Activated CD8-positive, alpha-beta memory T cell treated with anti-CD3 and anti-CD28 coated beads for 1 hour (primary cell): ENCODE measurements around the gene PXDN.
"Not testable (repeated sequence)": the region's sequence is repeated elsewhere in the genome, so short reads cannot be mapped to it uniquely, and the experiment has no call there.

Experiments
- DNase-seq, 2 donors: peaks; one replicate each; pipeline ENCODE4 v3.0.0-alpha.2; 2020; ENCODE audit warnings: low read depth in 1 of 2; ENCODE audit errors: extremely low read depth in 1 of 2

Gene PXDN

DNA sequence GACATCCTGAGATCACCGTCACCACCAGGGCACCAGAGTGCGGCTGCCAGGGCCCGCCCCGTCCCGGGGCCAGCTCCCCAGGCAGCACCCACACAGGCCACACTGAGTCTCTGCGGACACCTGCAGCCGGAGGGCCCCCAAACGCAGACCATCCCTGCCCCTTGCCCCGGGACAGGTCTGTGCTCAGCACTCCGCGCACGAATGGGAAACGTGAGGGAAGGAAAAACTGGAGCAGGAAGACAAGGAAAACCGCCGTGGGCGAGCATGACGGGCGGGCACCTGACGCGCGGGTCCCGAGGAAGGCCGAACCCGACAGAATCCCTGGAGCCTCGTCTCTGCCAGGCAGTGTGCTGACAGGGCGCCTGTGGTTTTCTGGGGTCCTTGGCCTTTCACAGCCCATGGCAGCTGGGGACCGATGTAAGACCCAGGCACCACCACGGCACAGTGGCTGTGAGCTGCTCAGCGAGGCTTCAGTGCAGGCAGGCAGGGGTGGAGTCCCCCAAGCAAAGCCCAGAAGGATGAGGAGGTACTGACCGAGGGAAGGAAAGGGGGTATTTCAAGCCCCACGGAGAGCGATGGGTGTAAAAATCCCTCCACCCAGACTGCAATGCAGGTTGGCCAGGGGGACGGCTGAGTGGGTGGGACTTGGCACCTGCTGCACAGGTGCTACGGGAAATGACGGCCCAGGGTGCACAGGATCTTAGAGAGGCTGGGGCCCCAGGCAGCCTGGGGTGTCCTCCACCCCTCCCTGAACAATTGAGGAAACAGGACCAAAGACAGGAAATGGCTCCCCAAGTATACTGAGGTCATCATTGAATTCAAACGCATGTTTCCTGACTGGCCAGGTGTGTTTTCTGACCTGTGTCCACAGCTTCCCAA, 59.0 kb downstream of the PXDN start:
- no peak for DNase-seq

DNA sequence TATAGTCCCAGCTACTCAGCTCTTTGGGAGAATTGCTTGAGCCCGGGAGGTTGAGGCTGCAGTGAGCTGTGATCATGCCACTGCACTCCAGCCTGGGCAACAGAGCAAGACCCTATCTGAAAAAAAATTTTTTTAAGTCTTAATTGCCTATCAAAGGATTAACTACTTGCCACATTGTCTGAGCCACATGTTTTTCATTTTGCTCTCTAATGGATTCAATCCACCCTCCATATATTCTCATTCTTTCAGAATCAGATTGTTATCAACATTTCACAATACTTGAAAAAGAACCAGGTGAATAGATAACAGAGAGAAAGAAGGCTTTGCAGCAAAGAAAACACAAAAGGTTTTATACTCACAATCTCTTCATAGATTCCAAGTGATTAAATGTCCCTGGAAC, 61.0 kb downstream of the PXDN start:
- no peak for DNase-seq

DNA sequence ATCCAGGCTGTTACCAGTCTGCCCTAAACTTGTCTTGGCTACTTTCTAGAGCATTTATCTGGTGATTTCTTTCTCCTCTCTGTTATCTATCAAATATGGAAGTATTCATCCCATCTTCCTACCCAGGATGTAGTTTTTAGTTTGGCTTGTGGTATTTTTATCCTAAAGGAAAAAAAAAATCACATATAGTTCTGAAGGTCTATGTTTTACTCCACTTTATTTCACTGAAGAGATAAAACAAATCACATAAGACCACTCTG, 62.2 kb downstream of the PXDN start:
- no peak for DNase-seq

DNA sequence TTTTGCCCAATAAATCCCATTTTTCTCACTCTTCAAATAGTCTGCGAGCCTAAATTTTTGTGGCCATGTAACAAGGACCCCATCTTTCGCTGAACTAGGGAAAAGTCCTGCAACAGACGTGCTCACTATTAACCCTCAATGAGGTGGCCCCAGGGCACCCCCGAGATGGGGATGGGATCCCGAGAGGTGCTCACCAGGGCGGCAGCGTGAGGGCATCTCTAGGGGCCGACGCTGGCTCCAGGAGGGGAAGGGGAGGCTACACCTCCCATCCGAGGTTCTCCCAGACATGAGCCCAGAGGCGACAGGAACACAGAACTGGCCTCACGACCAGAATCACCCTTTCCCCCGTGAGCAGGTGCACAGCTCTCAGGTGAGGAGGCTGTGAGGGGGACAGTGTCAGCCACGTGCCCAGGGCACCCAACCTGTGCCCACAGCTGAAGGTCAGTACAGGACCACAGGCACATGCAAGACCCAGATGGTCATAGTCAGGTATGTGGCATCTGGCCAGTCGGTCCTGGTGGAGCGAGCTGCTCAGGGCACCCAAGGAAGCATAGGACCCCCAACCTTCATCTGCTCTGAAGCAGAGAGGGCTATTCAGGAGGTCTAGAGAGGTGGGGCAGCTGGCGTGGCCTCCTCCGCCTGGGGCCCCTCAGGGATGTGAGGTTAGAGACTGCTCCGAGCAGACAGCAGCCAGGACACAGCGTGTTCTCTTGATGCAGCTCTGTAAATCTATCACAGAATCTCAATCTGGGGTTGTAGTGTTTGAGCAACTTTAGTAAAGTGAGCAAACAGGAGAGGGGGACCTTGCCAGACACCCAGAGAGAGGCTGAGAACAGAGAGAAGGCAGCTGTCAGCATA, 62.8 kb downstream of the PXDN start:
- DNase-seq, result no peak

DNA sequence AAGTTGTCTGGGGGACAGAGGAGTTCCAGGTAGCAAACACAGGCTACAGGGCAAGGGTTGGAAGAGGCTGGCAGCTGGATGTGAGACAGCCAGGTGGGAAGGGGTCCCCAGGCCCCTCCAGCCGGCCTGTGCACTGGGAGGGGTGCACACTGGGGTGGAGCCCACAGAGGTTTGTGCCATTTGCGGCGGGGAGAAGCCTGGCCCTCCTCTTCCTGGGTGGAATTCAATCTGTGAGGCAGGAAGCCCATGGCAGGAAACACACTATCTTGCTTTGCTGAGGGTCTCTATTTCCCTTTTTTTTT, 63.3 kb downstream of the PXDN start:
- DNase-seq, result no peak

DNA sequence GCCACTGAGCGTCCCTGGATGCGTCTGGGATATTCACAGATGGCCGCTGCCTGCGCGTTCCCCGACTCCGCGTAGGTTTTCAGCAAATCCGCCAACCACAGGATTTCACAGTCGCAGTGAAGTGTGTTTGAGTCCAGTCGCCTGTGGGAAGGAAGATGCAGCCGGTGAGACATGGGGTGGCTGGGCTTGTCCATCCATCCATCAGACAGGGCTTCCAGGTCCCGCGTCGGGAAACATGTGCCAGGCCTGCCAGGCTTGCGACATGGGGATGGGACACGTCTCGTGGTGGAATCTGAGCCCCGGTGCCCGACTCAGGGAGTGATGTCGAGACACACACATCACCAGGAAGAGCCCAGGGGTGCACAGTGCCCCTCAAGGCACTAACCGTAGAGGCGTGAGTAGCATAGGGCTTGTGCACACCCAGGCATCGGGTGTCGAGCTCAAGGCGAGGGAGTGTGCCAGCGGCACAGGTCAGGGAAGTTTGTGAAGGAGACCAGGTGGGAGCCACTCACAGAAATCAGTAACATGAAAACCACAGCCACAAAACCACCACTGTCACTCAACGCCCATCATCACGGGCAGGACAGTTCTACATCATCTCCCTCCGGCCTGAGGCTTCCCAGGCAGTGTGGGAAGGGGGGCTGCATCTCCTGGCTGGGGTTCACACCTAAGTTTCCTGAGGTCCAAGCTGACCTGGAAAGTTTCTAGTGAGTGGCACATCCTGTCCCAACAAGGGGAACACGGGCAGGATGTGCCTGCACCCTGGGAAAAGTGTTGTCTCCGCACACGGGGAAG, 63.9 kb downstream of the PXDN start:
- no peak for DNase-seq

DNA sequence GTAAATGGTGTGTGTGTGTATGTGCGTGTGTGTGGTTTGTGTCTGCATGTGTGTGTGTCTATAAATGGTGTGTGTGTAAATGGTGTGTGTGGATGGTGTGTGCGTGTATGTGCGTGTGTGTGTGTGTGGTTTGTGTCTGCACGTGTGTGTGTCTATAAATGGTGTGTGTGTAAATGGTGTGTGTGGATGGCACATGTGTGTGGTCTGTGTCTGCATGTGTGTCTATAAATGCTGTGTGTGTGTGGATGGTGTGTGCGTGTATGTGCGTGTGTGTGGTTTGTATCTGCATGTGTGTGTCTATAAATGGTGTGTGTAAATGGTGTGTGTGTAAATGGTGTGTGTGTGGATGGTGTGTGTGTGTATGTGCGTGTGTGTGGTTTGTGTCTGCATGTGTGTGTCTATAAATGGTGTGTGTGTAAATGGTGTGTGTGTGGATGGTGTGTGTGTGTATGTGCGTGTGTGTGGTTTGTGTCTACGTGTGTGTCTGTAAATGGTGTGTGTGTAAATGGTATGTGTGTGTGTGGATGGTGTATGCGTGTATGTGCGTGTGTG, 64.8 kb downstream of the PXDN start:
- not testable (repeated sequence) for DNase-seq

DNA sequence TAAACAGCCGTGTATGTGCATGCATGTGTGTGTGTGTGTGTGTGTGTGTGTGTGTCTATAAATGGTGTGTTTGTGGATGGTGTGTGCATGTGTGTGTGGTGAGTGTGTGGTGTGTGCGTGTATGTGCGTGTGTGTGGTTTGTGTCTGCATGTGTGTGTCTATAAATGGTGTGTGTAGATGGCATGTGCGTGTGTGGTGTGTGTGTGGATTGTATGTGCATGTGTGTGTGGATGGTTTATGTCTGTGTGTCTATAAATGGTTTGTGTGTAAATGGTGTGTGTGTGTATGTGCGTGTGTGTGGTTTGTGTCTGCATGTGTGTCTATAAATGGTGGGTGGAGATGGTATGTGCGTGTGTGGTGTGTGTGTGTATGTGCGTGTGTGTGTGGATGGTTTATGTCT, 65.2 kb downstream of the PXDN start:
- not testable (repeated sequence) for DNase-seq

DNA sequence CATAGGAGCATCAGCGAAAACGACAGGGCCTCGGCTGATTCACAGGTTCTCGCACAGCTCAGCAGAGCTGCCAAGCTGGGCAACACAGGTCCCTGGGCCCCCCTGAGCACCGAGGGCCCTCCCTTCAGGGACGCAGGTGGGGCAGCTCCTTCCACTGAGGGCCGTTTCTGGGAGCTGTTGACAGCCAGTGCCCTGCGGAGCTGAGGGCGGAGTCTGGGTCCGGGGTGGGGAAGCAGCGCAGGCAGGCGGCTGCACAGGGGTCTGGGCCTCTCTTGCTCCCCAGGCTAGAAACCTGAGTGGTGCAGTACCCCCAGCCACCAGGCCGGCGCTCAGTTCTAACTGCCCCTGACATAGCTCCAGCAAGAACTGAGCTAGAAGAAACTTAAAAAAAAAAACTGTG, 65.7 kb downstream of the PXDN start:
- no peak for DNase-seq

DNA sequence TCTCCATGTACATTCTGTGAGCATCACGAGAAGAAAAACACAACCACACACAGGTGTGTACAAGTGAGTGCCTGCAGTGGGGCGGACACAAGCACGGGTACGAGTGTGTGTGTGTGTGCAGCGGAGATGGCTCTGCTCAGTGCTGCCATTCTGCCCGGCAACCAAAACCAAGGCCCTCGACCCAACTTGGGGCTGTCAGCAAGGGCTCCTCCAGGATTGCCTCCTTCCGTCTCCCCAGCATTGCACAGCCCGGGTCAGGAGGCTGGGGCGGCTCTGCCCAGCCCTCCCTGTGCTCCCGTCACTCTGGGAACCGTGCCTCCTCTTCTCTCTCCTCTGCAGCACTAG, 66.5 kb downstream of the PXDN start:
- DNase-seq, result no peak

DNA sequence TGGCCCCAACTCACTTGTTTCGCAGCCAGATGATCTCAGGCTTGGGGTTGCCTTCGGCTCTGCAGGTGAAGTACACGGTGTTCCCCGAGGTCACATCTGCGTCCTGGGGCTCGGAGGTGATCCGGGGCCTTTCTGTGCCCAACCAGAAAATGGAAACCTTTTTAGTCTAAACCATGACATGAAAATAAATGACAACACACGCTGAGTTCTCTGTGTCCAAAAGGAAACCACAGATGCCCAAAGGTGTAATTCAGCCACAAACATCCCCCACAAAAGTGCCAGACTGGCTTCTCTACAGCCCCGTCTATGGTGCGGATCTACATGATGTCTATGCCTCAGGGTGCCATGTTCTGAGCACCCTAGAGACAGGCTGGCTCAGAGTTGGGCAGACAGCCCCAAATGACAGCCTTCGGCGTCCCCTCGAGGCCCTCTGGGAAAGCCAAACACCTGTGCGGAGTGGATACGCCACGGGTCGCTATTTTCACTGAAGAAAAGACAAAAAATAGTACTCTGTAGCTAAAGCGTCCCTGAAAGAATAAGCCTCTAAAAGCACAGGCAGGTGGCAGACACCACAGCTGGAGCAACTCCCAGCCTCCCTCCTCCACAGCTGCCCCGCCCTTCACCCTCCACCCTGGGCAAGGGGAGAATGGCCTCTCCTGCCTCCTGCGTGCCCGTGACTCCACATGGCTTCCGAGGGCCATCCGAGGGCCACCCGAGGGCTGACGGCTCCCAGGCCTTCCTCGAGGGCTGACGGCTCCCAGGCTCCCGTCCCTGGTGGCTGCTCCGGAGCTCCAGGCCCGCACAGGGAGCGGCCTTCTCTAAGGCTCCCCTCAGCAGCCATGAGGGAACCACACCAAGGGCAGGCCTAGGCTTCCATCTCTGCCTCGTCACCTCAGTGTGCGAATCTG, 67.1 kb downstream of the PXDN start:
- no peak for DNase-seq

DNA sequence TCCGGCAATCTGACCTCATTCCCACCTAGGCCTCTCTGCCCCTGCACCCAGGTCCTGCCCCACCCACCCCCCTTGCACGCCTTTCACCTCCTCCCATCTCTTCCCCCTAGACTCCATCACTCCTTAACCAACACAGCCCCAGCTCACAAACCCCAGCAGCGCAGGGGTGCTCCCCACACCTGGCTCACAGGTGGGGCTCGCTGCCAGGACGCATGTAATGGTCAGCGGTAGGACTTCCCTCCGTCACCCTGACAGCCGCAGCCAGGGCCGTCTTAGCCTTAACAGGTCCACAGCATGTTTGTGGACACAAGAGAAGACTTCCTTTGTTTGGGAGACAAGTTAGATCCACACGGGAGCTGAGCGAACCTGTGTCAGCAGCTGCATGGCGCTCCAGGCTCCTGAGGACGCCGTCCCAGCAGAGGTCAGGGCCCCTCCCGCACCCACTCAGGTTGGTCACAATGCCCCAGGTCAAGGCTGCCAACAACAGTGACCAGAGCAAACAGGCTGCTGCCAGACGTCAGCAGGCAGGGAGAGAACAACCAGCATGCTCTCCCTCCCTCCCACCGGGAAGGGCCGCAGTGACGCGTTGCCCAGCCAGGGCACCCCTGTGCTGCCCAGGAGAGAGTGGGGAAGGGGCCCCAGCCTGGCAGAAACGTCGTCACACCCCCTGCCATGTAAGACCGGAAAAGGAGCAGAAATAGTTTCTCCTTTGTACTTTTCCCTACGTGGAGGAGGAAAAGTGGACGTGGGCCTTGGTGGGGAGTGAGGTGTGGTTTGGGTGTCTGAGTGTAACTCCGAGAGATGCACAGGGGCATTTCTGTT, 68.0 kb downstream of the PXDN start:
- DNase-seq, result no peak

DNA sequence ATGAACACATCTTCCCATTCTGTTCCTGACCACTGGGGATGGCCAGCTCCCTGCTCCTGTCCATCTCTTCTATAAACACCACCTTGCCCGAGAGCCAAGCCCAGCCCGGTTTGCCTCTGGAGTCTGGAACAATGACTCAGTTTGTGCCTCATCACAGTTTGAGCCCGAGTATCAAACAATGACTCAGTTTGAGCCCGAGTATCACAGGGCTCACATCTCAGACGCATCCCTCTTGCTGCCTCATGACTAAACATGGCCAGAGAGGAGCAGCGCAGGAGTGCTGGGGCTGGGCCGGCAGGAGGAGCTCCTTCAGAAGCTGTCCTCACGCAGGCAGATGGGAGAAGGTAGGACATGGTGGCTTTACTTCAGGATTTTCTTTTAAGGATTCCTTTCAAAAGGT, 68.7 kb downstream of the PXDN start:
- no peak for DNase-seq

DNA sequence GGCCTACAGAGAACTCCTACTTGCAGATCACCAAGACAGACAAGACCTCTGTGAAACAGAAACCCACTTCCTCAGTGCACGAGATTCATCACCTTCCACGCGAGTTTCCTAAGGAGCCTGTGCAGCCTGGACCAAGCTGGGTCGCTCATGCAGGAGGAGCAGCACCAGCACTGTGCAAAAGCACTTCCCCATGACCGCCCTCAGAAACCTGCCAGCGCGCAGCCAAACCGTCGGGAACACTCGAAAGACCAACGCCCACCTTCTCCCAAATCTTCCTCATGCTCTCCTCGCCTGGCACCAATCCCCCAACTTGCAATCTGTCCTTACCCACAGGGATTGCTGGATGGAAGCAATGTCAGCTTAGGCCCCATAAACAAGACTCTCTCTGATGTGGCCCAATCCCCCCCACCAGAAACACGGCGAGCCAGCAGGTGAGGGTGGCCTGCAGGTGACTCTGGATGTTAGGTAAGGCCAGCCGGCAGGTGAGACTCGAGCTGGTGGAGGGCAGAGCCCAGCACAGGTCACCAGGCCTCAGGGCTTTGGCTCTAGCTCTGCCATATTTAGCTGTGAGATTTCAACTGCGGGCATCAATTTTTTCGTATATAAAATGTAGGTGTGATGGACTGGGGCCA, 69.4 kb downstream of the PXDN start:
- no peak for DNase-seq

DNA sequence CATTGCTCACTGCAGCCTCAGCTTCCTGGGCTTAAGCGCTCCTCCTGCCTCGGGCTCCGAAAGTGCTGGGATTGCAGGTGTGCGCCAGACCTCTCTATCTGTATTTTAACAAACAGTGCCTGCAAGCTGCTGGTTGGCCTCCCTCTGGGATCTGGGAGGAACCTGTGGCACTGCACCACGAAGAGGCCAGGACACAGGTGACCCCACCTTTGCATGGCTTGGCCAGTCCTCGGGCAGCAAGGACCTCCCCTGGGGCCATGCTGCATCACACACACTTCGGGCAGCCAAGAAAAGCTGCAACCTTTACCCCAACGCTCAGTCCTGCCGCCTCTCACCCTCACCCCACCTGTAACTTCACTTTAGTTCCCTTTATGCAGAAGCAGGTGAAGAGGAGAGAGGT, 70.0 kb downstream of the PXDN start:
- no peak for DNase-seq

DNA sequence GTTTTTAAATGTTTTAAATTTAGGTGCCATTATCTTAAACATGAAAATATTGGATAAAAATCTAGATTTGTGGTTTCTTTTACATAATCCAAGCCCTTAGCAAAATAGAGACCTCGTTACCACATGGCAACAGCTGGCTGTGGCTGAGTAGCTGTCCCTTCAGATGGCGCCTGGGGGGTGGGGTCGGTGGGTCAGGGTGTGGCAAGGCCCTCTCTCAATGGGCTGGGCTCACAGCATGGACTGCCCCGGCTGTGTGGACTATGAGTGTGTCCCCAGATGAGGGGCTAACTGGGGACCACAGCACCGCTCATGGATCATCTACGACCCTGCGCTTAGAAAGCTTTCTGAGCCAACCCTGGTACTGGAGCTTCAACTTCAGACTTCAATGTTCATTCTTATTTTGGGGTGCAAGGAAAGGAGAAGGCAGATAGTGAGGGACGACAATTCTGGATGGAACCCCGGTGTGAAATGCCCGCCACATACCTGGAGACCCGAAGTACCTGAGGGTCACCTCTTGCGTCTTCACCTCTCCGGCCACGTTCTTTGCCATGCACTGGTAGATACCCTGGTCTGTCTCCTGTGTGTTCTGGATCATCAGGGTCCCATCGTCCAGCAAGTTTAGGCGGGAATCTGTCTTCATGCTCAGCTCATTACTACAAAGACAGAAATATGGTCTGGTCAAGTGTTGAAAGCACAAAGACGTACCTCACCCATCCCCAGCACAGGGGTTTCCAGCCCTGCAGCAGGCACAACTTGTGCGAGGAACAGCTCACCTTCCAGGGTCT, 71.0 kb downstream of the PXDN start:
- no peak for DNase-seq

DNA sequence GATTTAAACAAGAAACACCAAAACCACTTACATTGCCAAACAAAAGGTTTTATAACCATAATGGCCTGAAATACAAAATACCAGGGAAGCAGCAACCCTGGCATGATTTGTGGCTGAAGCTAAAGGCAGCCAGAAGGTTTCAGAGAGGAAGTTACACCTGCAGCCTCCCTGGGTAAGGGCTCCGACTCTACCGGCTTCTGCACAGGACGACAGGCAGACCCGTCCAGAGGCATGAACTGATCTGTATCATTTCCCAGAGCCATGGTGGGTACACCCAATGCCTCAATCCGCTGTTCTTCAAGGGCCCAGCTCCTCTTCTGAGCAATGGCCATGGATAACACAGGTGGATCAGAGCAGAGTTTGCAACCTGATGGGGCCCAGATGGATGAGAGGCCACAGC, 71.6 kb downstream of the PXDN start:
- DNase-seq, result no peak

DNA sequence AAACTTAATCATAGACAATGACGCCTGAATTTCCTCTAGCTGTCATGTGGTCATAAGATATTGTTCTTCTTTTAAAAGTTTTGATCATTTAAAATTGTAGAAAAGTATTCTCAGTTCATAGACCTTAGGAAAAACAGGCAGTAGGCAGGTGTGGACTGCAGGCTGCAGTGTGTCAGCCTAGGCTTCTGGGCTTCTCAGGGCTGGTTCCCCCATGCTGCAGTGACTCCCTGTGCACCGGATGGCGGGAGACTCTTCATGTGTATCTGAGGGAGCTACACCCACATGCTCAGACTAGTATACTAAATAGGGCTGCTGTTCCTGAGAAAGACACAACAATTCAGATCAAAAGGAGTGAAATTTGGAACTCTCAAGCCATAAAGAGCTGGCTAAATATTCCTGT, 72.4 kb downstream of the PXDN start:
- DNase-seq, result no peak
